NCI-H82 (cell line): Measurements from ENCODE around the gene KCNT1.

Experiments
- DNase-seq: peaks from one replicate; lab custom pipeline; 2025; lab: John Stamatoyannopoulos, UW

Gene KCNT1

DNA sequence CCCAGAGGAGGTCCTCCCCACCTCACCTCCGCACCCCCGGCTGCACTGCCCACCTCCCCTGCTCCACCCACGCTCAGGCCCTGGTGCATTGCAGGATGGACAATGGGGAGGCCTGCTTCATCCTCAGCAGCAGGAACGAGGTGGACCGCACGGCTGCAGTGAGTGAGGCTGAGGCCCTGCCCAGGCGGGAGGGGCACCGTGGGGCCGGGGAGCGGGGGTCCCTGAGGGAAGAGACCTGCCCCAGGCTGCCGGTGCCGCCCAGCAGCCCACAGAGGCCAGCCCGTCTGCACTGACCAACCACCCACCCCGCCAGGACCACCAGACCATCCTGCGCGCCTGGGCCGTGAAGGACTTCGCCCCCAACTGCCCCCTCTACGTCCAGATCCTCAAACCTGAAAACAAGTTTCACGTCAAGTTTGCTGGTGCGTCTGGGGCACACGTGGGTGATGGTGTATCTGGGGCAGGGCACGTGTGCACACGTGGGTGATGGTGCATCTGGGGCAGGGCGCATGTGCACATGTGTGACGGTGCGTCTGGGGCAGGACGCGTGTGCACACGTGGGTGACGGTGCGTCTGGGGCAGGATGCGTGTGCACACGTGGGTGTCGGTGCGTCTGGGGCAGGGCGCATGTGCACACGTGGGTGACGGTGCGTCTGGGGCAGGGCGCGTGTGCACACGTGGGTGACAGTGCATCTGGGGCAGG lies 66.7 kb downstream of the KCNT1 start:
- DNase-seq: no peak

DNA sequence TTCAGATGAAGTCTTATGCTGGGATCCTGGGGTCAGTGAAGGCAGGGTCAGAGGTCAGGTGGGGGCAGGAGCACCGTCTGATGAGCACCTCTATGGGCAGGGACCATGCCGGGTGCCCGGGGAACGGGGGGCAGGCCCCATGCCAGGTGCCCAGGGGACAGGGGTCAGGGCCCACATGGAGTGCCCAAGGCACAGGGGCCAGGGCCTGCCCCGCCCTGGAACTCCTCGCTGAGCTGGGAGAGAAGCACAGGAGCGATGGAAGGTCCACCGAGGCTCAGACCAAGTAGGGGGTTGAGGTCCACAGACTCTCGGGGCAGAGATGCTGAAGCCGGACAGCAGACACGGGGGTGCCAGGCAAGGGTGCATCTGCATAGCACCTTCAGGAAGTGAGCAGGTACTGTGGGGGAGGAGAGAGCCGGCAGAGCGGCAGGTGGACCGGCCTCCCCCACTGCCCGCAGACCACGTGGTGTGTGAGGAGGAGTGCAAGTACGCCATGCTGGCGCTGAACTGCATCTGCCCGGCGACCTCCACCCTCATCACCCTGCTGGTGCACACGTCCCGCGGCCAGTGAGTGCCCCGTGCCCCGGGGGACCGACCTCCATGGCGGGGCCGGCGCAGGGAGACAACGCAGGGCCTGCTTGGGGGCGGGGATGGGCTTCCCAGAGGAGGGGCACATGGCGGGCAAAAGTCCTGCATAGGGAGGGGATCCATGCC lies 67.7 kb downstream of the KCNT1 start:
- DNase-seq: no peak

DNA sequence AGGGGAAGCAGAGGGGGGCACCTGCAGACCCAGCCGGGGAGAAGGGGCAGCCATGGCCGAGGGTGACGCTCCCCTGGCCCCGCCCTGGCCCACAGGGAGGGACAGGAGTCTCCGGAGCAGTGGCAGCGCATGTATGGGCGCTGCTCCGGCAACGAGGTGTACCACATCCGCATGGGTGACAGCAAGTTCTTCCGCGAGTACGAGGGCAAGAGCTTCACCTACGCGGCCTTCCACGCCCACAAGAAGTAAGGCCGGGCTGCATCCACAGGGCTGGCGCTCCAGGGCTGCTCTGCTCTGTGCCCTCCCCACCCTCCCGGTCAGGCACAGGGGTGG lies 68.2 kb downstream of the KCNT1 start:
- DNase-seq: no peak

DNA sequence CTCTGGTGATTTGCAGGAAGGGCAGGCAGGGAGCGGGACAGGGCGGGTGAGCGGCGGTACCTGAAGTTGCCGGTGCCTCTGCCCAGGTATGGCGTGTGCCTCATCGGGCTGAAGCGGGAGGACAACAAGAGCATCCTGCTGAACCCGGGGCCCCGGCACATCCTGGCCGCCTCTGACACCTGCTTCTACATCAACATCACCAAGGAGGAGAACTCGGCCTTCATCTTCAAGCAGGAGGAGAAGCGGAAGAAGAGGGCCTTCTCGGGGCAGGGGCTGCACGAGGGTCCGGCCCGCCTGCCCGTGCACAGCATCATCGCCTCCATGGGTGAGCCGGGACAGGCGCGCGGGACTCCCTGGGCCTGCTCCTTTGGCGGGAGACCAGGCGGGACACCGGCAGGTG lies 68.8 kb downstream of the KCNT1 start:
- DNase-seq: no peak

DNA sequence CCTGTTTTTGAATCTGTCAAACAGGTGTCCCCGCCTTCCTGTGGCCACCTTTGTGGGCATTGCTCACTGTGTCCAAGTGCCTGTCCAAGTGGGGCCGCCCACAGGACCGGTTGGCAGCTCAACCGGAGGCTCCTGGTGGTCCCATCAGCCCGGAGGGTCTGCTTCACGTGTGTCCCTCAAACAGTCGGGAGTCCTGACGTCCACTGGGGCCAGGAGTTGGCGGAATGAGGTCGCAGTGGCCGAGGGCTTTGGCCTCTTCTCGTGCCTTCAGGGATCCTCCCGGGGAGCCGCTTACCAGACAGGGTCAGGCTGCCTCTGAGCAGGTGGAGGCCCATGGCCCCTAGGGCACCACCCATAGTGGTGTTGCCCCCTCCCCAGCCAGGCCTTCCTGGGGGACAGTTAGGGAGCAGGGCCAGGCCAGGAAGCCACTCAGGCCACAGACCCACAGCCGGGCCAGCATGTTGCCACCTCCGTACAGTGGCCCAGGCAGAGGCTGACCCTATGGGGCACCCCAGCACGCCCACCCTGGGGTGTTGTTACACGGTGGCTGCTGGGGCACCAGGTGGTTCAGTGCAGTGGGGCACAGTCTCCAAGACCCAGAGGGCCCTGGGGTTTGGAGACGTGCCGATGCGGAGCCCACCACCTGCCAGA lies 69.5 kb downstream of the KCNT1 start:
- no peak for DNase-seq

DNA sequence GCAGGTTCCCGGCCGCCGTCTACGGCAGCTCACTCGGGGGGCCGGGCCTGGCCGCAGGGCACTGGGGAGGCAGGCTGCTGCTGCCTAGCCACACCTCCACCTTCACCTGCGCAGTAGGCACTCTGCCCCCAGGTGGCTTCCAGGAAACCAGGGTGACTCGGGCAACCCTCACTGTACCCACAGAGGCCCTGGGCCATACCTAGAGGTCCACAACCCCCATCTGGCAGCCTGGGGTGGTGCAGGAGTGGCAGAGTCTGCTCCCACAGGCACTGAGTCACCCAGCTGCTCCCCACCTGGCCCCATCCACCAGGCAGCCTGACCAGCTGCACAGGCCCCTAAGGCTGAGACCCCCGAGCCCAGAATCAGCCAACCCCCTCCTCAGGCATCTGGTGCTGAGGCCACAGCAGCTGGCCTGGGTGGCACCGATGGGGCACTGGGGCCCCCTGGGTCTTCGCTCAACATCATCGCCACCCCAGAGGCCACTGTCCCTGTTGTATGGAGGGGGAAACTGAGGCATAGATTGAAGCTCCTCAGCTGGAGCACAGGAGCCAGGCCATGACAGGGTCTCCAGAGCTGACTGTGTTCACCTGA lies 70.2 kb downstream of the KCNT1 start:
- DNase-seq: no peak

DNA sequence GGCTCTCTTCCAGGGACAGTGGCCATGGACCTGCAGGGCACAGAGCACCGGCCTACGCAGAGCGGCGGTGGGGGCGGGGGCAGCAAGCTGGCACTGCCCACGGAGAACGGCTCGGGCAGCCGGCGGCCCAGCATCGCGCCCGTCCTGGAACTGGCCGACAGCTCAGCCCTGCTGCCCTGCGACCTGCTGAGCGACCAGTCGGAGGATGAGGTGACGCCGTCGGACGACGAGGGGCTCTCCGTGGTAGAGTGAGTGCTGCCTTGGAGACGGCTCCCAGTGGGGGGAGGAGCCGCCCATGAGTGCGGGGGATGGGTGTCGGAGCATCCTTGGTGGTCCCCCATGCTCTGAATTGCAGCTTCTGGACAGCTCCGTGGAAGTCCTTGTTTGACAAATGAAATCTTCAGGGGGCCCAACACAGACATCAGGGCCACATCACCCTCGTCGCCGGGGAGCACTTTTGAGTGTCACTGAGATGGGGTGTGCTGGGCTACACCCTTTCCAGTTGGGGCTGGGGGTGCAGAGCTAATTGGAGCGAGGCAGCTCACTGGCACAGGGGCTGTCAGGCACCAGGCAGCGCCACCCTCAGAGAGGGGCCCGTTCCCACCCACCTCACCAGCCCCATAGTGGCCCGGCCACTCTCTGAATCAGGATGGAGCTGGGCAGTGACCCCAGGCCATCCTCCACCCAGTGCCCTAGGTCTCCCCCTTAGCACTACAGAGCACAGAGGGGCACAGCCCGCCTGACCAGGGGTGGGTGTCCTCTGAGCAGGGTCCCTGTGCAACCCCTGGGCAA lies 70.9 kb downstream of the KCNT1 start:
- no peak for DNase-seq

DNA sequence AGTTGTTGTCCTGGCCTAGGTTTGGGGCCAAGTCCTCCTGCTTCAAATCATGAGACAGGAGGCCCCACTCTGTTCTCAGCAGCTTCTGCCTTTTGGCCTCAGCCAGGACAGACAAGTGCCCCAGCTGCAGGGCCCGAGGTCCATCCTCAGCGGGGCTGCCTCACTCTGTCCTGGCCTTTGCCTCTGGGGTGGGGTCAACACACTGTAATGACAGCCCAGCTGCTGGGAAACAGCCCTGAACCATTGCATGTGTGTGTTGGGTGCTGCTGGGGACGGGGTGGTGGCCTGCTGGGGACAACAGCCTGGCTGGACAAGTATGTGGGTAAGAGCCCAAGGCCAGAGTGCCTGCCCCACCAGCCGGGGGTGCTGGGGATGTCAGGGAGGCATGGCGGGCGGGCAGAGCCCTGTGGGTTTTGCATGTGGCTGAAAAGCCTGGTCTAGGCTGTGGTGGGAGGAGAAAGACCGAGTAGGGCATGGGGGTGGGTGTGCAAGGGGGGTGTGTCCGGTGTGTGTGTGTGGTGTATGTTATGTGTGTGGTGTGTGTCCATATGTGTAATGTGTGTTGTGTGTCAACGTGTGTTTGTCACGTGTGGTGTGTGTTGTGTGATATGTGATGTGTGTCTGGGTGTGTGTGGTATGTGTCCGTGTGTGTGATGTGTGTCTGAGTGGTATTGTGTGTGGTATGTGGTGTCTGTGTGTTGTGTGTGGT lies 71.7 kb downstream of the KCNT1 start:
- no peak for DNase-seq

DNA sequence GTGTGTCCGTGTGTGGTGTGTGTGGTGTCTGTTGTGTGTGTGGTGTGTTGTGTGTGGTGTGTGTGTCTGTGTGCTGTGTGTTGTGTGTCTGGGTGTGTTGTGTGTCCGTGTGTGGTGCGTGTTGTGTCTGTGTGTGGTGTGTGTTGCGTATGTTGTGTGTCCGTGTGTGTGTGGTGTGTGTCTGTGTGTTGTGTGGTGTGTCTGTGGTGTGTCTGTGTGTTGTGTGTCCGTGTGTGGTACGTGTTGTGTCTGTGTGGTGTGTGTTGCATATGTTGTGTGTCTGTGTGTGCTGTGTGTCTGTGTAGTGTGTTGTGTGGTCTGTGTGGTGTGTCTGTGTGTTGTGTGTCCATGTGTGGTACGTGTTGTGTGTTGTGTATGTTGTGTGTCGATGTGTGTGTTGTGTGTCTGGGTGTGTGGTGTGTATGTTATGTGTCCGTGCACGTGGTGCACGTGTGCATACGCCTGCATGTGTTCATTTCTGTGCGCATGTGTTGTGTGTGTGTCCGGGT lies 72.3 kb downstream of the KCNT1 start:
- DNase-seq: no peak

DNA sequence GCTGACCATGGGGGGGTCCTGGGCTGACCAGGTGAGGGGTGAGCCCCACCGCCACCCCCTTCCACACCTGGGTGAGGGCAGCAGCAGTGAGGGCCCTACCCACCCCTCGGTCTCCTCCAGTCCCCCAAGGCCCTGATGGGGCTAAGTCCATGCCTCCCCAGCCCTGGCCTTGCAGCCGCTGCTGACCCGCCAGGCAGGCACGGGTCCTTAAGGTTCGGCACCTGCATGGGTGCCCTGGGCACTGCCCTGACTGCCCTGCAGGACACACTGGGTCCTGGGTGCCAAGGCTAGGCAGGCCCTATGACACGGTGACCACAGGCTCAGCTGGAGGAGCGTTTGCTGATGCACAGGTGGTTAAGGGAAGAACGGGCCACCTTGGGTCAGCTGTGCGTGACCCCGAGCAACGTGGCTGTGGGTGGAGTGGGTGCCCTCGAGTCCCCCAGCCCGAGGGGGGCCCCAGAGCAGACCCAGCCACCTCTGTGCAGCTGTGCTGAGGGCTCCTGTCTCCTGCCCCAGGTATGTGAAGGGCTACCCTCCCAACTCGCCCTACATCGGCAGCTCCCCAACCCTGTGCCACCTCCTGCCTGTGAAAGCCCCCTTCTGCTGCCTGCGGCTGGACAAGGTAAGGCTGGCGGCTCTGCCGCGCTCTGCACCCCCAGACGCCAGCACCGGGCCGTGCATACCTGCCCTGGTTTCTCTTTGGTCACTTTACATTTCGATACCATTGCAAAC lies 73.0 kb downstream of the KCNT1 start:
- no peak for DNase-seq

DNA sequence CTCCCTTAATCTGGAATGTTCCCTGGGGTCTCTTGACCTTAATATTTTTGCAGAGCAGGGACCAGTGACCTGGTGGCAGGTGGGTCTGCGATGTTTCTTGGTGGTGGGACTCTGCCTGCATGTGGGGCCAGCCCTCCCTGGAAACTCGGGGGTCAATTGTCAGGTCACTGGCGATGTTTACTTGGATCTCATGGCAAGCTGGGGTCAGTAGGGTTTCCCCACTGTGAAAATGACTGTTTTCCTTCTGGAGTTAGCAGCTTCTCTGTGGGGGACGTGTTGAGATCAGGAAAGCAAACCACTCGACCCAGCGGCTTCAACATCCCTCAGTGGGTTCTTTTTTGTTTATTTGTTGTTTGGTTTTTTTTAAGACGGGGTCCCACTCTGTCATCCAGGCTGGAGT lies 73.9 kb downstream of the KCNT1 start:
- no peak for DNase-seq

DNA sequence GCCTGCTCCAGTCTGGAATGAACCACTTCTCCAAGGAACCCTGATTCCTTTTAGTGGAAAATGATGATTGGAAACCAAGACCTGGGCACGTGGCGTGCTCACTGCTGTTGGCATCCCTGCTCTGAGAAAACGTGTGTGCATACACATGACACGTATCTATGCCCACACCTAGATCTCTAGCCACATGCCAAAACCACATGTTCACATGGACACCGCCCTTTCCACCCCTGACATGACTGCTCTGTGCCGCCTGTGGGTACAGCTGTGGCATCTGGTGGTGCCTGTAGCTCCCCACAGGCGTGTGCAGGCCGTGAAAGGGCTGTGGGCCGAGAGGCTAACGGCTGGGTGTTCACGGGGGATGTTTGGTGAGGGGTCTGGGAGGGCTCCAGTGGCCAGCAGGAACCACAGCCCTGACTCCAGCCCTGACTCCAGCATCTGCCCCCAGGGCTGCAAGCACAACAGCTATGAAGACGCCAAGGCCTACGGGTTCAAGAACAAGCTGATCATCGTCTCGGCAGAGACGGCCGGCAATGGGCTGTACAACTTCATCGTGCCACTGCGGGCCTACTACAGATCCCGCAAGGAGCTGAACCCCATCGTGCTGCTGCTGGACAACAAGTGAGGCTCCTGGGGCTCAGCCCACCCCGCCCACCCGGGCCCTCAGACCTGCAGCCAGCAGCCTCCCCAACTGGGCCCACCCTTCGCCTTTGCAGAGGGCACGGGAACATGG lies 75.1 kb downstream of the KCNT1 start:
- no peak for DNase-seq

DNA sequence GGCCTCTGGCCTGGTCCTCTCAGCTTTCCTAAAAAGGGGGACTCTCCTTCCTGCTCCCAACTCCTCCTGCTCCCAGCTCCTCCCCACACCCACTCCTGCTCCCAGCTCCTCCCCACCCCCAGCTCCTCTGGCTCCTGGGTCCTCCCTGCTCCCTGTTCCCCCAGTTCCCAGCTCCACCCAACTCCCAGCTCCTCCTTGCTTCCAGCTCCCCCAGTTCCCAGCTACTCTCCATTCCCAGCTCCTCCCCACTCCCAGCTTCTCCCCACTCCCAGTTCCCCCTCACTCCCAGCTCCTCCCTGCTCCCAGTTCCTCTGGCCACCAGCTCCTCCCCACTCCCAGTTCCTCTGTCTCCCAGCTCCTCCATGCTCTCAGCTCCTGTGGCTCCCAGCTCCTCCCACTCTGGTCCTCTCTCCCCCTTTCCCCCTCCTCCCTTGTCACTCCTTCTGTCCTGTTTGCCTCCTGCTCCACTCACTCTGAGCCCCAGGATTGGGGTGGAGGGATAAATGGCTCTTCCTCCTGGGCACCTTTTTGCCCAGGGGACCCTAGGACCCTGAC lies 75.7 kb downstream of the KCNT1 start:
- no peak for DNase-seq

DNA sequence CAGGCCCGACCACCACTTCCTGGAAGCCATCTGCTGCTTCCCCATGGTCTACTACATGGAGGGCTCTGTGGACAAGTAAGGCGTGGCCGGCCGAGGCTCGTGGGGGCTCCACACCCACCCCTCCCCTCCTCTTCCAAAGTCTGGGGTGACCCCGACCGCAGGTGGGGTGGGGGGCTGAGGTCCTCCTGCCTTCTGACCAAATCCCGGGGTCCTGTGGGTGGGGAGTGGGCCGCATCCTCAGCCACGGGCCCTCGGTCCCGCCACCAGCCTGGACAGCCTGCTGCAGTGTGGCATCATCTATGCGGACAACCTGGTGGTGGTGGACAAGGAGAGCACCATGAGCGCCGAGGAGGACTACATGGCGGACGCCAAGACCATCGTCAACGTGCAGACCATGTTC lies 76.4 kb downstream of the KCNT1 start:
- no peak for DNase-seq

DNA sequence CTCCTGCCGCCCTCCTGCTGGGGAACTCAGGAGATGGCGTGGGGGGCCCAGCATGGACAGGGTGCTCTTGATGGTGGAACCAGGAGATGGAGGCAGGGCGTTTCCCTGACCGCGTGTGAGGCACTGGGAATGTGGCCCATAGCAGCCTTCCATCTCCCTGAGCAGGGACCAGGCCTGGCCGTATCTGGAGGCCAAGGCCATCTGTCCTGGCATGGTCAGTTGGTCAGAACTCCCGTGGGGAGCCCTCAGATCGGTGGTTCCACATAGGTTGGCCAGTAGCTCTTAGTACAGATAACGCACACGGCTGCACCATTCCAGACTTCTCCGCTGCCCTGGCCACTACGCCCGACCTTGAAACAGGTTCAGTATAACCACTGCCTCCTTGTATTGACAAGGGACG lies 77.6 kb downstream of the KCNT1 start:
- DNase-seq: no peak

DNA sequence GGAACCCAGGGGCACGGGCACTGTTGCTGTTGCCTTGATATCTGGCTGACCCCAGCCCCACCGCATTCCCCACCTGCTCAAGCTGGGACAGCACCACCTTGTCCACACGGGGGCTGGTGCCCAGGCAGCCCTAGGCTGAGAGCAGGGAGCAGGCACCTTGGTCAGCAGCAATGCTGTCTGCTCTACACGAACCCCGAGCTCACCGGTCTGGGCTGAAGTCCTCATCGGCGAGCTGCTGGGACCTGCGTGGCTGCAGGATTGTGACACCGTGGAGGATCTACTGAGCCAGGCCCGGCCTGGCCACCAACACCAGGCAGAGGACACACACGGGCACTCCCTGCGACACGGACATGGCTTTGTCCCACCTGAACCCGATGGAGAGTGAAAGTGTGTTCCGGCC lies 78.1 kb downstream of the KCNT1 start:
- no peak for DNase-seq

DNA sequence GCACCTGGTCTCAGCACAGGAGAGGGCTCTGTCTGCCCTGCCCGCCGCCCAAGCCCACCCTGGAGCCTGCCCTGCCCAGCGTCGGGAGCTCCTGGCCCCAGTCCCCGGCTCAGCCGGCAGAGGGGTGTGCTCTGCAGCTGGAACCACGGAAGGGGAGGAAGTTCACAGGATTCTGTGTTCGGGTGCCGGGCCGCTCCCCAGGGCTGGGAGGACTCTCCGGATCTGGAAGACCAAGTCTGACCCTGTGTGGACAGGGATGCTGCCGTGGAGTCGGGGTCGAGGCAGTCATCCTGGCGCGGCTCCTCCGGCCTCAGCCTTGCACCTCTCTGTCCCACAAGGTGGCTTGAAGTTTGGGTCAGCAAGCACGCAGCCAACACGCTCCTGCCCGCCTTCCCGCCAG lies 78.6 kb downstream of the KCNT1 start:
- DNase-seq: no peak

DNA sequence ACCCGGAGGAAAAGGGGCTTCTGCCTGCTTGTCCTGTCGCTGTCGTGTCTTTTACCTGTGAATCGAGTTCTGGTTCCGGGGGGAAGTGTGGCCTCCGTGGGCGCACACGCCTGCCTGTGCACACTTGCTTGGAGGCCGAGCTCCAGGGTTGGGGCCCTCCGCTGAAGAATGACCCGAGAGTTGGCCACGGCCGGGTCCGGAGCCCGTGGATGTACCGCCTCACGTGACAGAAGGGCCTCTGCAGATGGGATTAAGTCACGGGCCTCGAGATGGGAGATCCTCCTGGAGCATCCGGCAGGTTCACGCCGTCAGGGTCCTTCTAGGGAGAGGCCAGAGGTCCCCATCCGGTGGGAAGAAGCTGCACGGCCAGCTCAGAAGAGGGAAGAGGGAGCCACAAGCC lies 81.0 kb downstream of the KCNT1 start:
- no peak for DNase-seq

DNA sequence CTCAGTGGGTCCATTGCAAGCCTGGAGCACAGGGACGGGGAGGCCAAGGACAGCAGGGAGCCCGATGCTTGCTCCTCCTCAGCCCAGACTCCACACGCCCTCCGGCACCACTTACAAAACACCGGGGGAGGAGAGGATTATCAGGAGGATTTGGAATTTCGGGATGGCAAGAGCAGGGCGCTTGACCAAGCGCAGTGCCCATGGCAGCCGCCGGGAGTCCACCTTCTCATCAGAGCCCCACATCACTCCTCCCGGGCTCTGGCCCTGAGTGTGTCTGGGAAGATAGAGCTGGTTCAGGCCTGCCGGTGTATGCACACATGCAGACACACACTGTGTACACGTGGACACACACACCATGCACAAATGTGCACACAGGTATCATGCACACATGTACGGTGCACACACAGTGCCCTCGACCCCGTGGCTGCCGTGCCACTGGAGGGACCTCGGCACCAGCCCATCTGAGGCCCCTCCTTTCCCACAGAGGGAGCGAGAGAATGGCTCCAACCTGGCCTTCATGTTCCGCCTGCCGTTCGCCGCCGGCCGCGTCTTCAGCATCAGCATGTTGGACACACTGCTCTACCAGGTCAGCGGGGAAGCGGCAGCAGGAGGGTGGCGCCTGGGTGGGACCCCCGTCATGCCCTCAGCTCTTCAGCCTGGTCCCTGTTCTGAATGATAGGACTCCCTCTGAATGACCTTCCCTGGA lies 81.7 kb downstream of the KCNT1 start:
- no peak for DNase-seq
